ENCODE results near the gene GCAT.
A peak's percentile ranks its signal among the peaks of the same experiment; 100 is the strongest.

Gene GCAT

GRCh38 chr22:37849089-37849751, 41.5 kb downstream of the GCAT start, which contains the start of gene EIF3L:
Gene EIF3L (plus strand): TSS chr22:37849419. CDS start chr22:37849450, 31 bp downstream.
- DNase-seq (ENCODE audit: extremely low read depth, low read depth): peak; percentile 56
- no peak for TF ChIP-seq CTCF (IDR thresholded peaks at IDR 0.05; ENCODE audit: low read depth, low read length)

- DNase-seq (ENCODE audit: extremely low read depth, low read depth): no peak
- TF ChIP-seq CTCF (IDR thresholded peaks at IDR 0.05; ENCODE audit: low read depth, low read length): no peak
These were observed 43.1 kb downstream of the GCAT start for GRCh38 chr22:37850801-37851200.

GRCh38 chr22:37852418-37852817, 44.7 kb downstream of the GCAT start:
- TF ChIP-seq CTCF (IDR thresholded peaks at IDR 0.05; ENCODE audit: low read depth, low read length): no peak
- no peak for DNase-seq (ENCODE audit: extremely low read depth, low read depth)

- no peak for DNase-seq (ENCODE audit: extremely low read depth, low read depth)
- TF ChIP-seq CTCF (IDR thresholded peaks at IDR 0.05; ENCODE audit: low read depth, low read length): no peak
These were observed 47.2 kb downstream of the GCAT start for GRCh38 chr22:37854946-37855345.

- TF ChIP-seq CTCF (IDR thresholded peaks at IDR 0.05; ENCODE audit: low read depth, low read length): no peak
- no peak for DNase-seq (ENCODE audit: extremely low read depth, low read depth)
These were observed 47.7 kb downstream of the GCAT start for GRCh38 chr22:37855462-37855861.

GRCh38 chr22:37860796-37861421, 53.2 kb downstream of the GCAT start:
- DNase-seq (ENCODE audit: extremely low read depth, low read depth): no peak
- no peak for TF ChIP-seq CTCF (IDR thresholded peaks at IDR 0.05; ENCODE audit: low read depth, low read length)

- TF ChIP-seq CTCF (IDR thresholded peaks at IDR 0.05; ENCODE audit: low read depth, low read length): no peak
- DNase-seq (ENCODE audit: extremely low read depth, low read depth): no peak
These were observed 55.0 kb downstream of the GCAT start for GRCh38 chr22:37862570-37863325.

Data from AG09319 (cell line).